Measurements from ENCODE around the gene HDAC4. TPM values are rescaled to one million over a fixed set of nuclear protein-coding genes. Genes with fewer than 3 reads are reported as not detected.

HDAC4 gene
- total and polyA plus RNA-seq, 9 donors: 7.0 to 74.0 (median 46.3) TPM

DNA sequence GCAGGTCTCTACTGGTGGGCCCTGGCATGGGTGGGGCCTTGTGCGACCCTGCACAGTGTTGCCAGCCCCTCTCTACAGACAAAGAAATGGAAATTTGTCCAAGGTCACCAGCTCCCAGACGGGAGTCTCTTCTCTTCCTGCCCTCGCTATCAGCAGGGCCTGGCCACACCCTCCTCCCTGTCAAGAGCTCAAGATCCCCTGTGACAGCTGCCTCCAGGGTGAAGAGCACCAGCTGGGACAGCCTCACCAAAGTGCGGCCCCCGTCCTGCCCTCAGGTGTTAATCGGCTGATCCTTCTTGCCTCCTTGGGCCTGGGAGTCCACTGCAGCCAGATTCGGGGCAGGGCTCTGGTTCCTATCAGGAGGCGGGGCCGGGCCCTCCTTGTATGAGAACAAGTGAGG is 293.9 kb downstream of the HDAC4 start:
- Histone ChIP-seq H3K4me3 (no peak overlapping the region), H3K4me1 (ENCODE audit: insufficient read depth) (peaks cover 8% of the 10 kb centered on the region), H3K27me3 (no peaks in the 10 kb centered on the region), H3K27ac (no peak overlapping the region), H3K9me3 (no peaks in the 10 kb centered on the region), H3K36me3 (no peaks in the 10 kb centered on the region)
- TF ChIP-seq EP300 (IDR thresholded peaks at IDR 0.05) (no peak), CTCF (IDR thresholded peaks at IDR 0.05) (no peak), POLR2A (IDR thresholded peaks at IDR 0.05) (no peak)
- WGBS, 3 donors: 74 to 89% (median 81%) methylated on average over 9 of the region's 9 CpGs
- intact Hi-C loops (cut with DNase I): no loop called here
- DNase-seq: no peak

- WGBS, 3 donors: 64 to 68% (median 67%) methylated on average over 11 of the region's 11 CpGs
- no peak for TF ChIP-seq CTCF (IDR thresholded peaks at IDR 0.05)
- DNase-seq: peak in 2 of 5 donors; percentile 57 to 58
- peaks cover 7% of the 10 kb centered on the region for H3K4me1 ChIP-seq (ENCODE audit: insufficient read depth)
- no peak overlapping the region for H3K27ac ChIP-seq
- H3K27me3 ChIP-seq: no peaks in the 10 kb centered on the region
- H3K4me3 ChIP-seq: no peak overlapping the region
- H3K9me3 ChIP-seq: no peaks in the 10 kb centered on the region
- intact Hi-C loops (cut with DNase I): no loop called here
- no peaks in the 10 kb centered on the region for H3K36me3 ChIP-seq
These were observed 294.4 kb downstream of the HDAC4 start for GRCh38 chr2:239106314-239106908.

DNA sequence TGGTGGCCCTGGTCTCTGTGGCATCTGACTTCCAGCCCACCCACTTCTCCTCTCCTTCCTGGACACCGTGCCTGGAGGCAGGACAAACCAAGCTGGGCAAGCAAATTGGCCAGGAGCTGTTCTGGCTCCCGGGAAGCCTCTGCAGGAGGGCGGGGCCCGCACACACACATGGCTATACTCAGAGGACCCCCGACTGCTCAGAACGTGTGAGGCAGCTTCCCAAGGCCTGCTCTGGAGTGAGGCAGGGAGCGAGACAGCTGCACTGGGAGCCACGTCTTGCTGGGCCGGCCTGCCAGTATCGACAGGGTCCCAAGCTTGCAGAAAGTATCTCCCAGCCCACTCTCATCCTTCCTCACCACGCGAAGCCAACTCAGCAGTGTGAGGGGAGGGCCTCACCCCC is 295.6 kb downstream of the HDAC4 start:
- intact Hi-C loops (cut with DNase I): no loop called here
- Histone ChIP-seq H3K4me1 (ENCODE audit: insufficient read depth) (peaks cover 1% of the 10 kb centered on the region), H3K27ac (no peak overlapping the region), H3K9me3 (no peaks in the 10 kb centered on the region), H3K4me3 (no peak overlapping the region), H3K27me3 (no peaks in the 10 kb centered on the region), H3K36me3 (no peaks in the 10 kb centered on the region)
- 80 to 86% (median 86%) methylated on average over 12 of the region's 12 CpGs for WGBS, 3 donors
- DNase-seq: no peak
- no peak for TF ChIP-seq CTCF (IDR thresholded peaks at IDR 0.05)
- no peak for TF ChIP-seq POLR2A (IDR thresholded peaks at IDR 0.05)
- TF ChIP-seq EP300 (IDR thresholded peaks at IDR 0.05): no peak

DNA sequence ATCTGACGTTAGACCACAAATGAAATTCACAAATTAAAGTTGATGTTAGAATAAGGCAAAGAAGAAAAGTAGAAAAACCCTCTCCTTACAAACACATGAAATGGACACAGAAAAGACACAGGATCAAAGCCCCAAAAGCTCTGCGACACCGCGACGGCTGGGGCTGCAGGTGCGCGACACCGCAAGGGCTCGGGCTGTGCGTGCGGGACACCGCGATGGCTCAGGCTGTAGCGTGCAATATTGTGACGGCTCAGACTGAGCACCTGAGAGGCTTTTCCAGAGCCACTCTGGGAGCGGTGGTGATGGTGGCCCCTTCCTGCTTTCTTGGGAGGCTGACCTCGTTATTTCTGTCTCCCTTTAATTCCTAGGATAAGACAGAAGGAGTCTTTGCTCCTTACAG is 296.0 kb downstream of the HDAC4 start:
- Histone ChIP-seq H3K27ac (no peak overlapping the region), H3K9me3 (no peaks in the 10 kb centered on the region), H3K4me1 (ENCODE audit: insufficient read depth) (no peaks in the 10 kb centered on the region), H3K27me3 (no peaks in the 10 kb centered on the region), H3K4me3 (no peak overlapping the region), H3K36me3 (no peaks in the 10 kb centered on the region)
- intact Hi-C loops (cut with DNase I): no loop called here
- no peak for DNase-seq
- TF ChIP-seq CTCF (IDR thresholded peaks at IDR 0.05) (no peak), EP300 (IDR thresholded peaks at IDR 0.05) (no peak), POLR2A (IDR thresholded peaks at IDR 0.05) (no peak)
- WGBS, 3 donors: 97 to 98% (median 97%) methylated on average over 17 of the region's 17 CpGs
